ENCODE measurements around the gene FYB2. TPM values are rescaled to one million over a fixed set of nuclear protein-coding genes. Genes with fewer than 3 reads are reported as not detected.

Gene FYB2
- total RNA-seq, 2 experiments from 2014 or later = not detected

DNA sequence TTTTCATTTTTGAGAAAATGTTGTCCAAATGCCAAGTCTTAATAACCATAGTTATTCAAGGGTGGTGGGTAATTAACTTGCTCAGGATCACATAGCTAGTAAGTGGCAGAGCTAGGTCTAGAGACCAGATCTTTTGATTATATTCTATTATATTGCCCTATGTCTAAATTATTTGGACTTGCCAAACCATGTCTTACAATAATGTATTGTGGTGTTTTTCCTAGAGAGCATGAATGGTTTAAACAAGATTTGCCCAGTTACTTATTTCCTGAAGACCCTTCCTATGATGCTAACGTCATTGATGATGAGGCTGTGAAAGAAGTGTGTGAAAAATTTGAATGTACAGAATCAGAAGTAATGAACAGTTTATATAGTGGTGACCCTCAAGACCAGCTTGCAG lies 115.5 kb downstream of the FYB2 start:
- CTCF ChIA-PET = no interaction called here
- Mint-ChIP-seq H3K4me1 (ENCODE audit: low read depth) (no peaks in the 10 kb centered on the region), H3K4me3 (no peak overlapping the region), H3K27me3 (ENCODE audit: low read depth) (peaks cover 13% of the 10 kb centered on the region), H3K36me3 (ENCODE audit: low read depth) (no peaks in the 10 kb centered on the region), H3K9me3 (peaks cover 4% of the 10 kb centered on the region), H3K27ac (no peak overlapping the region)
- DNase-seq = no peak
- intact Hi-C loops (cut with micrococcal nuclease) = no loop called here

DNA sequence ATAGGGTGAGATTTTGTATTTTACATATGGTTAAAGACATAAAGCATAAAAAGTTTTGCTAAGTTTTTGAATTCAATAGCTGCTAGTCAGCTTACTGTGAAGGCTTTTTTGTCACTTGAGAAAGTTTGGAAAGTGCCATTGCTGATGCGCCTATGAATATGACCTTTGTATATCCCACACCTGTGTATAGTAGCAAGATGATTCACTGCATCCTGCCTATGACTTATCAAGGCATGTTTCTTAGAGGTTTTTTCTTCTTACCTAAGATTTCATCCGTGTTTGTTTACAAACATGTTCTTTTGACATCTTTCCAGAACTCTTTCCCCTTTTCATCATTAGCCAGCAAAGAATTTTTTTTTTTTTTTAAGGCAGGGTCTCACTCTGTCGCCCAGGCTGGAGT lies 122.5 kb downstream of the FYB2 start:
- Mint-ChIP-seq H3K27ac (no peak overlapping the region), H3K36me3 (ENCODE audit: low read depth) (no peaks in the 10 kb centered on the region), H3K27me3 (ENCODE audit: low read depth) (peaks cover 11% of the 10 kb centered on the region), H3K4me3 (no peak overlapping the region), H3K4me1 (ENCODE audit: low read depth) (no peaks in the 10 kb centered on the region), H3K9me3 (peaks cover 4% of the 10 kb centered on the region)
- intact Hi-C loops (cut with micrococcal nuclease) = no loop called here
- CTCF ChIA-PET = no interaction called here
- DNase-seq = no peak

DNA sequence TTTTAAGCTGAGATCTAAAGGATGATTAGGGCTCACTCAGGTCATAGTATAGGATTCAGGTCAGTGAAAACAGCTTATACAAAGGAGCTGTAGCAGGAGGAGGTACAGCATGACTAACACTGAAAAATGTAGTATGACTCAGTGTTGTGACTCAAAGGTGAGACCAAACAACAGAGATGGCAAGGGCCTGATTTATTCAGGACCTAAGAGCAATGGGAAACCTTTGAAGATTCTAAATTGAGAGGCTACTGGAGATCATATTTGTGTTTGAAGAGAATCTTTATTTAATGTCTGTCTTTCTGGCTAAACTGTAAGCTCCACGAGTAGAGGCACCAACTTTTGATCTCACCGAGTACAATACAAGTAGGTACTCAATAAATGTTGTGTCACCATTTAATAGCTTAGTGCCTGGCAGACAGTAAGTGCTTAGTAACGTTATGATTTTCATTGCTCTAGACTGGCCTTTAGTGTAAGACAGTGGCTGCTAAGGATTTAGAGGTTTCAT lies 130.6 kb downstream of the FYB2 start:
- no peak for DNase-seq
- Mint-ChIP-seq H3K36me3 (ENCODE audit: low read depth) (no peaks in the 10 kb centered on the region), H3K27ac (no peak overlapping the region), H3K4me3 (no peak overlapping the region), H3K27me3 (ENCODE audit: low read depth) (no peaks in the 10 kb centered on the region), H3K9me3 (no peaks in the 10 kb centered on the region), H3K4me1 (ENCODE audit: low read depth) (peaks cover 2% of the 10 kb centered on the region)
- intact Hi-C loops (cut with micrococcal nuclease) = no loop called here
- CTCF ChIA-PET = no interaction called here

DNA sequence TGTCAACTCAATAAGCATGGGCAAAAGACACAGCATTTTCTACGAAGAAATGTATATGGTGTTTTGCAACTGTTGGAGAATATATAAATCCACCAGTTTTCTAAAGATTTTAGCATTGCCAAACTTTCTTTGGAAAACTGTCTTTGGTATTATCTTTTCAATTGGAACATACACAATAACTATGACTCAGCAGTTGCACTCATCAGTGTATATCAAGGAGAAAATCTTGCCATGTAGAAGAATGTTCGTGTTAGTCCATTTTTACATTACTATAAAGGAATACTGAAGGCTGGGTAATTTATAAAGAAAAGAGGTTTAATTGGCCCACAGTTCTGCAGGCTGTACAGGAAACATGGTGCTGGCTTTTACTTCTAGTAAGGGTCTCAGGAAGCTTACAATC lies 133.0 kb downstream of the FYB2 start:
- no peaks in the 10 kb centered on the region for H3K36me3 Mint-ChIP-seq (ENCODE audit: low read depth)
- H3K9me3 Mint-ChIP-seq = no peaks in the 10 kb centered on the region
- CTCF ChIA-PET = no interaction called here
- intact Hi-C loops (cut with micrococcal nuclease) = no loop called here
- H3K27ac Mint-ChIP-seq = no peak overlapping the region
- H3K4me3 Mint-ChIP-seq = no peak overlapping the region
- DNase-seq = no peak
- H3K4me1 Mint-ChIP-seq (ENCODE audit: low read depth) = peaks cover 2% of the 10 kb centered on the region
- no peaks in the 10 kb centered on the region for H3K27me3 Mint-ChIP-seq (ENCODE audit: low read depth)

DNA sequence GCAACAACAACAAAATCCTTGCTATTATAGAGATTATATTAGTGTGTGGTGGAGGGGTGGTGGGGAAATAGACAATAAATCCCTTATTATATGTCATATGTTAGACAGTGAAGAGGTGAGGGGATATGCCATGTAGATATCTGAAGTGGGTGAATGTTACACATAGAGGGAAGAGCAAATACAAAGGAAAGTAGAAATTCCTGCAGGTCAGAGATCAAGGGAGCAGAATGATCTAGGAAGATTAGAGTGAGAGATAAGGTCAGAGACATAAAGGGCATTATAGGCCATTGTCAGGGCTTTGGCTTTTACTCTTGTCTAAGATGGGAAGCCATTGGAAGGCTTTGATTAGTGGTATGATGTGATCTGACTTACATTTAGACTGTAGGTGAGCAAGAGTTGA lies 135.6 kb downstream of the FYB2 start:
- no peak for DNase-seq
- Mint-ChIP-seq H3K4me3 (no peak overlapping the region), H3K36me3 (ENCODE audit: low read depth) (no peaks in the 10 kb centered on the region), H3K9me3 (peaks cover 6% of the 10 kb centered on the region), H3K27ac (no peak overlapping the region), H3K27me3 (ENCODE audit: low read depth) (no peaks in the 10 kb centered on the region), H3K4me1 (ENCODE audit: low read depth) (peaks cover 2% of the 10 kb centered on the region)
- CTCF ChIA-PET = no interaction called here
- intact Hi-C loops (cut with micrococcal nuclease) = no loop called here

DNA sequence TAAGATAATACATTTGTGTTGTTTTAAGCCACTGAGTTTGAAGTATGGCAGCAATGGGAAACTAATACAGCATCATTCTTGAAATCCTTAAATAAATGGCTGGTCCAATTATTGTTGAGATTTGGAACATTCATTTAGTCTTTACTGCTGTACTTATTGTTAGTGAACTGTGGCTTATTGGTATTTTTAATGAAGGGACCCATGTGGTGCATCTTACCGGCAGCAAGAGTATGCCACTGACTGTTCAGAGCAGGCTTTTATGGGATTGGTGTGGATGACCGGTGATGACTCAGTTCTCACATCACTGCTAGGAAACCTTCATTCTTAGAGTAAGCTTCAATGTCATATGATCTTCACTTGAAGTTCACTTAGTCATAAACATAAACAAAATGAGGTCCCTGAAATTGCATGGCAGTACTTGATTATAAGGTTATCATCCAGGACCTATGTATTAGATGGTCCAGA lies 142.6 kb downstream of the FYB2 start:
- Mint-ChIP-seq H3K27me3 (ENCODE audit: low read depth) (peaks cover 10% of the 10 kb centered on the region), H3K4me3 (no peak overlapping the region), H3K4me1 (ENCODE audit: low read depth) (no peaks in the 10 kb centered on the region), H3K27ac (no peak overlapping the region), H3K36me3 (ENCODE audit: low read depth) (no peaks in the 10 kb centered on the region), H3K9me3 (peaks cover 6% of the 10 kb centered on the region)
- DNase-seq = no peak
- intact Hi-C loops (cut with micrococcal nuclease) = no loop called here
- CTCF ChIA-PET = no interaction called here

DNA sequence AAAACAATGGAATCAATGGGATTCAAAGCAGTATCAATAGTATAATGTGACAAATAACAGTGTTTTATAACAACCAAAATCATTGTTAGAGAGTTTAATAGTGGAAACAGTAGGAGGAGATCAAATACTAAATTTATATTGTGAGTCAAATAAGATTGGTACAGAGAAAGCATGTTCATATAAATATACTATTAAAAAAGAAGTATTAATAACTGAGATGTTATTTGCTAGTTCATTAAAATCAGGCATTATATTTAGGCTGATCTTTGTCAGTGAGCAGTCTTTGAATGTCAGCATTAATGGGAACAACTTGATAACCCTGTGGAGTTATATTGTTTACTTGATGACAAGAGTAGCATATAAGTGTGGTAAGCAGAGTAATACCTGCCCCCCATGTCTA lies 143.4 kb downstream of the FYB2 start:
- DNase-seq = no peak
- Mint-ChIP-seq H3K9me3 (peaks cover 6% of the 10 kb centered on the region), H3K27me3 (ENCODE audit: low read depth) (peaks cover 10% of the 10 kb centered on the region), H3K27ac (no peak overlapping the region), H3K4me1 (ENCODE audit: low read depth) (no peaks in the 10 kb centered on the region), H3K36me3 (ENCODE audit: low read depth) (no peaks in the 10 kb centered on the region), H3K4me3 (no peak overlapping the region)
- intact Hi-C loops (cut with micrococcal nuclease) = no loop called here
- CTCF ChIA-PET = no interaction called here

DNA sequence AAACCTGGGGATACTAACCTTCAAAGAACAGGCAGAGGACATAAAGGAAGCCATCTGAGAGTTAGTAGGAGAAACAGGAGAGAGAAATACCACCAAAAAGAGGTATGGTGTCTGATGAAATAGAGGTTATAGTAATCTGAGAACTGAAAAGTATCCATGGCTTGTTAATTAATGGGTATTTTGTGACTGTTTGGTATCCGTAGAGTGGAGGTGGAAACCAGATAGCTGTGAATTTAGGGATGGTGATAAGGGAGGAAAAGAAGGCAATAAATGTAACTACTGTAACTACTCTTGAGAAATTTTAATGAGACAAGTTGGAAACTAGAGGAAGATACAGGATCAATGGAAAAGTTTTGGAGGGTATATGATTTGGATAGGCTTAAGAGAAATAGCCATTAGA lies 146.6 kb downstream of the FYB2 start:
- intact Hi-C loops (cut with micrococcal nuclease) = no loop called here
- Mint-ChIP-seq H3K27me3 (ENCODE audit: low read depth) (peaks cover 20% of the 10 kb centered on the region), H3K4me1 (ENCODE audit: low read depth) (no peaks in the 10 kb centered on the region), H3K4me3 (no peak overlapping the region), H3K27ac (no peak overlapping the region), H3K36me3 (ENCODE audit: low read depth) (no peaks in the 10 kb centered on the region), H3K9me3 (no peaks in the 10 kb centered on the region)
- no peak for DNase-seq
- CTCF ChIA-PET = no interaction called here

DNA sequence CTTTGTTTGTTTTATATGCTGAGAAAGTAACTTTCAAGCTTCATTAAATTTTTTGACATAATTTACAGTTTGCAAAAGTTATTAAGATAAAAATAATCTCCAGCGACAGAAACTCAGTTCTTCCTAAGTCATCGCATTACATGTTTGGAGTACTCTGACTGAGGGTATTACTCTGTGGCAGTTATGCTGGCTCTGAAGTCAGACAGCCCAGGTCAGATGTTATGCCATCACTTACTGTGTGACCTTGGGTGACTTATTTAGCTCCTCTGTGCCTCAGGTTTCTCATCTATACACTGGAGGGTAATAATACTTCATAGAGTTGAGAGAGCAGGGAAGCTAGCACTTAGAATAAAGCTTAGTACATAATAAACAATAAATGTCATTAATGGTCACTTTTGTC lies 147.7 kb downstream of the FYB2 start:
- no peak overlapping the region for H3K4me3 Mint-ChIP-seq
- H3K36me3 Mint-ChIP-seq (ENCODE audit: low read depth) = no peaks in the 10 kb centered on the region
- CTCF ChIA-PET = no interaction called here
- DNase-seq = no peak
- H3K9me3 Mint-ChIP-seq = no peaks in the 10 kb centered on the region
- intact Hi-C loops (cut with micrococcal nuclease) = no loop called here
- H3K27ac Mint-ChIP-seq = no peak overlapping the region
- peaks cover 20% of the 10 kb centered on the region for H3K27me3 Mint-ChIP-seq (ENCODE audit: low read depth)
- no peaks in the 10 kb centered on the region for H3K4me1 Mint-ChIP-seq (ENCODE audit: low read depth)

DNA sequence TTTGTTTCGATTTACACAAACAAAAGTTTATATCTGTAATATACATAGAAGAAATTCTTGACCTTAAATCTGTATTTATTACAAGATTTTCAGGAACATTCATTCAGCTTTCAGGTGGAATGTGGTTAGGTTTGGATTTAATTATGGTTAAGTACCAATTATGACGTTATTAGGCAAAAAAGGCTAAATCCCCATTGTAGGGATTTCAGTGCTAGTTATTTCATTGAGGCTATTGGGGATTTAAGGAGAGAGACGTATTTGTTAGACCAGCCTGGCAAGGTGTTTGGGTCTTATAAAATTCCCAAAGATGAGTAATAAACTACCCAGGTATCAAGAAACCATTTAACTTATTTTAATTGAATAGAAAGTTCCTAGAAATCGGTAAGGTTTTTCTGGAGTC lies 148.1 kb downstream of the FYB2 start:
- Mint-ChIP-seq H3K27ac (no peak overlapping the region), H3K4me3 (no peak overlapping the region), H3K4me1 (ENCODE audit: low read depth) (no peaks in the 10 kb centered on the region), H3K27me3 (ENCODE audit: low read depth) (peaks cover 22% of the 10 kb centered on the region), H3K36me3 (ENCODE audit: low read depth) (no peaks in the 10 kb centered on the region), H3K9me3 (no peaks in the 10 kb centered on the region)
- no peak for DNase-seq
- CTCF ChIA-PET = no interaction called here
- intact Hi-C loops (cut with micrococcal nuclease) = no loop called here

DNA sequence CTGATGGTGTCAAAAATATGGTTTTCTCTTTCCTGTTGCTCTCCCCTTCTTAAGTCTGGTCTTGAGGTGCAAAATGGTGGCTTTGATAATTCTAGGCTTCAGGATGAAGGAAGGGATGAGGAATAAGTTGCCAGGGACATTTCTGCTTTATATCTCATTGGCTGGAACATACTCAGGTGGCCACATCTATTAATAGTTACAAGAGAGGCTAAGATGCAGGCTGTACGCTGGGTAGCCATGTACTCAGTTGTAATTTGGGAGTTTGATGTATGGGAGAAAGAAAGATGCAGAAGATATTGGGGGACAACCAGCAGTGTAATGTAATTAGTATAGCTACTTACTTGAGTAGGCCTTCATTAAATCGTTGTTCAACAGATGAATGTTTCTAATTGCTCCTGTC lies 148.9 kb downstream of the FYB2 start:
- peaks cover 26% of the 10 kb centered on the region for H3K27me3 Mint-ChIP-seq (ENCODE audit: low read depth)
- H3K27ac Mint-ChIP-seq = no peak overlapping the region
- no peak for DNase-seq
- CTCF ChIA-PET = no interaction called here
- no peaks in the 10 kb centered on the region for H3K36me3 Mint-ChIP-seq (ENCODE audit: low read depth)
- no peaks in the 10 kb centered on the region for H3K4me1 Mint-ChIP-seq (ENCODE audit: low read depth)
- no peaks in the 10 kb centered on the region for H3K9me3 Mint-ChIP-seq
- H3K4me3 Mint-ChIP-seq = no peak overlapping the region
- intact Hi-C loops (cut with micrococcal nuclease) = no loop called here

Other genes with a start within 250 kb of the FYB2 start
- gene PLPP3, start 239.8 kb downstream of the FYB2 start, total RNA-seq = not detected
- not detected for gene PRKAA2, start 174.1 kb downstream of the FYB2 start, total RNA-seq
- gene C8A, start 35.4 kb upstream of the FYB2 start, total RNA-seq = not detected
- not detected for gene C8B, start 146.6 kb upstream of the FYB2 start, total RNA-seq